ENCODE results near the gene ACTN1. TPM values are rescaled to one million over a fixed set of nuclear protein-coding genes. Genes with fewer than 3 reads are reported as not detected.

ACTN1 gene
- total RNA-seq, 1 experiment from 2014 or later = 212 TPM

DNA sequence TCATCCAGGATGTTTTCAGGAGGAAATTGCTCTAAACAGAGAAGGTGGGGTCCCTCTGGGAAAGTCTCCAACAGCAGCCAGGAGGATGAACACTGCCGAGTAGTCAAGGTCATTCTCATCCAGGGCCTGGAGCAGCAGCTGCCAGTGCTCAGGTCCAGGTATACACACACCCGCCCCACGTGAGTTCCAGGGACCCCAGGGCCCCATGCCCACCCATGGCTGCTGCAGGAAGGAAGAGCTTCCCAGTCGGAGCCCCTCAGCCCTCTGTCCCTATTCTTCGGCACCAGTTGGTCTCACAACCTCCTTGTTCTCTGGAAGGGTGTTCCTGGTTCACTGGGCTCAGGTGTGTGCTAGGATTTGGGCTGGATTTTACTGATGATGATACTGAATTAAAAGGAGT, 72.7 kb downstream of the ACTN1 start:
- DNase-seq (ENCODE audit: low read depth, low spot score) (no peak), ATAC-seq (no peak)
- H3K4me1 ChIP-seq (ENCODE audit: control insufficient read depth, insufficient read depth, low read length) = no peaks in the 10 kb centered on the region
- in situ Hi-C loops (cut with HindIII; ENCODE audit: low pct_unique_long_range_greater_than_20kb, low sequenced_read_pairs) = no loop called here
- no peak overlapping the region for H3K27ac ChIP-seq (ENCODE audit: low read length)
- no peak overlapping the region for H3K4me3 ChIP-seq (ENCODE audit: low read depth in 2 of 2, low read length in 2 of 2)
- no peaks in the 10 kb centered on the region for H3K9me3 ChIP-seq (ENCODE audit: control insufficient read depth, insufficient read depth, low read depth, low read length)
- H3K36me3 ChIP-seq (ENCODE audit: control insufficient read depth, insufficient read depth, low read length) = peaks cover 17% of the 10 kb centered on the region
- H3K27me3 ChIP-seq (ENCODE audit: control insufficient read depth, insufficient read depth, low read length) = no peaks in the 10 kb centered on the region
- no TSS peak for BruUV-seq (replicated peaks)
- intact Hi-C loops (cut with micrococcal nuclease; ENCODE audit: unreplicated experiment) = no loop called here
- TF ChIP-seq TCF7L2 (IDR thresholded peaks at IDR 0.05; ENCODE audit: low read depth, low read length) = no peak
- no peak for TF ChIP-seq POLR2AphosphoS5 (IDR thresholded peaks at IDR 0.05; ENCODE audit: low read depth, low read length)
- no peak for TF ChIP-seq SIN3A (IDR thresholded peaks at IDR 0.05; ENCODE audit: borderline replicate concordance, insufficient read depth, low read depth, low read length)
- no peak for TF ChIP-seq CTCF (IDR thresholded peaks at IDR 0.05)
- TF ChIP-seq, protein P1, sequence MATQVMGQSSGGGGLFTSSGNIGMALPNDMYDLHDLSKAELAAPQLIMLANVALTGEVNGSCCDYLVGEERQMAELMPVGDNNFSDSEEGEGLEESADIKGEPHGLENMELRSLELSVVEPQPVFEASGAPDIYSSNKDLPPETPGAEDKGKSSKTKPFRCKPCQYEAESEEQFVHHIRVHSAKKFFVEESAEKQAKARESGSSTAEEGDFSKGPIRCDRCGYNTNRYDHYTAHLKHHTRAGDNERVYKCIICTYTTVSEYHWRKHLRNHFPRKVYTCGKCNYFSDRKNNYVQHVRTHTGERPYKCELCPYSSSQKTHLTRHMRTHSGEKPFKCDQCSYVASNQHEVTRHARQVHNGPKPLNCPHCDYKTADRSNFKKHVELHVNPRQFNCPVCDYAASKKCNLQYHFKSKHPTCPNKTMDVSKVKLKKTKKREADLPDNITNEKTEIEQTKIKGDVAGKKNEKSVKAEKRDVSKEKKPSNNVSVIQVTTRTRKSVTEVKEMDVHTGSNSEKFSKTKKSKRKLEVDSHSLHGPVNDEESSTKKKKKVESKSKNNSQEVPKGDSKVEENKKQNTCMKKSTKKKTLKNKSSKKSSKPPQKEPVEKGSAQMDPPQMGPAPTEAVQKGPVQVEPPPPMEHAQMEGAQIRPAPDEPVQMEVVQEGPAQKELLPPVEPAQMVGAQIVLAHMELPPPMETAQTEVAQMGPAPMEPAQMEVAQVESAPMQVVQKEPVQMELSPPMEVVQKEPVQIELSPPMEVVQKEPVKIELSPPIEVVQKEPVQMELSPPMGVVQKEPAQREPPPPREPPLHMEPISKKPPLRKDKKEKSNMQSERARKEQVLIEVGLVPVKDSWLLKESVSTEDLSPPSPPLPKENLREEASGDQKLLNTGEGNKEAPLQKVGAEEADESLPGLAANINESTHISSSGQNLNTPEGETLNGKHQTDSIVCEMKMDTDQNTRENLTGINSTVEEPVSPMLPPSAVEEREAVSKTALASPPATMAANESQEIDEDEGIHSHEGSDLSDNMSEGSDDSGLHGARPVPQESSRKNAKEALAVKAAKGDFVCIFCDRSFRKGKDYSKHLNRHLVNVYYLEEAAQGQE (IDR thresholded peaks at IDR 0.05; ENCODE audit: insufficient read depth in 1 of 2, low read depth in 2 of 2, low read length in 1 of 2) = no peak
- POLR2A ChIA-PET = no interaction called here
- CTCF ChIA-PET = no interaction called here

DNA sequence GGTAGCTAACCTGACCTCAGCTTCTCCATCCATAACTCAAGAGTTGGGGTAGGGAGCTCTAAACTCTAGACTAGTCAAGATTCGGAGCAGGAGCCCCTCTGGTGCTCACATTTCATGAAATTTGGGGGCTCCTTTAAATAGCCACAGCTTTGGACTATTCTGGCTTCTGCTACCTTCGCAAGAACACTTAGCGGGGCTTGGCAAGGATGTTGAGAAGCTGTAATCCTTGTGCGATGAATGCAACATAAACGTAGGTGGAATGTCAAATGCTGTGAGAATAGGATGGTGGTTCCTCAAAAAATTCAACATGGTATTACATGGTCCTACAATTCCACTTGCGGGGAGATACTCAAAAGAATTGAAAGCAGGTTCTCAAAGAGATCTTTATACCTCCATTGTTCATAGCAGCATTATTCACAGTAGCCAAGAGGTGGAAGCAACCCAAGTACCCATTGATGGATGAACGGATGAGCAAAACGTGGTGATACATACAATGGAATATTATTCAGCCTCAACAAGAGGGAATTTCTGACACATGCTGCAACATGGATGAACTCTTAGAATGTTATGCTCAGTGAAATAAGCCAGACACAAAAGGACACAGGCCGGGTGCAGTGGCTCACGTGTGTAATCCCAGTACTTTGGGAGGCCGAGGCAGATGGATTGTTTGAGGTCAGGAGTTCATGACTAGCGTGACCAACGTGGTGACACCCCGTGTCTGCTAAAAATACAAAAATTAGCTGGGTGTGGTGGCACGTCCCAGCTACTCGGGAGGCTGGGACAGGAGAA, 73.8 kb downstream of the ACTN1 start:
- TSS peak; percentile 7 for BruUV-seq (replicated peaks)
- Histone ChIP-seq H3K9me3 (ENCODE audit: control insufficient read depth, insufficient read depth, low read depth, low read length) (no peaks in the 10 kb centered on the region), H3K4me3 (ENCODE audit: low read depth in 2 of 2, low read length in 2 of 2) (no peak overlapping the region), H3K27me3 (ENCODE audit: control insufficient read depth, insufficient read depth, low read length) (no peaks in the 10 kb centered on the region), H3K27ac (ENCODE audit: low read length) (no peak overlapping the region), H3K36me3 (ENCODE audit: control insufficient read depth, insufficient read depth, low read length) (peaks cover 8% of the 10 kb centered on the region), H3K4me1 (ENCODE audit: control insufficient read depth, insufficient read depth, low read length) (no peaks in the 10 kb centered on the region)
- CTCF ChIA-PET = no interaction called here
- intact Hi-C loops (cut with micrococcal nuclease; ENCODE audit: unreplicated experiment) = no loop called here
- no peak for DNase-seq (ENCODE audit: low read depth, low spot score)
- in situ Hi-C loops (cut with HindIII; ENCODE audit: low pct_unique_long_range_greater_than_20kb, low sequenced_read_pairs) = no loop called here
- TF ChIP-seq POLR2AphosphoS5 (IDR thresholded peaks at IDR 0.05; ENCODE audit: low read depth, low read length) (no peak), TCF7L2 (IDR thresholded peaks at IDR 0.05; ENCODE audit: low read depth, low read length) (no peak), CTCF (IDR thresholded peaks at IDR 0.05) (no peak), SIN3A (IDR thresholded peaks at IDR 0.05; ENCODE audit: borderline replicate concordance, insufficient read depth, low read depth, low read length) (no peak)
- TF ChIP-seq, protein P1 (IDR thresholded peaks at IDR 0.05; ENCODE audit: insufficient read depth in 1 of 2, low read depth in 2 of 2, low read length in 1 of 2) = no peak
- ATAC-seq = no peak
- POLR2A ChIA-PET = no interaction called here
